NCI-H1694 treated with DMSO at 0.1 percent for 48 hours (cell line): Measurements from ENCODE around the gene ANKRD18A.

Source experiments
- DNase-seq: peaks from one replicate; lab custom pipeline; 2025; lab: John Stamatoyannopoulos, UW

The ANKRD18A gene

DNA sequence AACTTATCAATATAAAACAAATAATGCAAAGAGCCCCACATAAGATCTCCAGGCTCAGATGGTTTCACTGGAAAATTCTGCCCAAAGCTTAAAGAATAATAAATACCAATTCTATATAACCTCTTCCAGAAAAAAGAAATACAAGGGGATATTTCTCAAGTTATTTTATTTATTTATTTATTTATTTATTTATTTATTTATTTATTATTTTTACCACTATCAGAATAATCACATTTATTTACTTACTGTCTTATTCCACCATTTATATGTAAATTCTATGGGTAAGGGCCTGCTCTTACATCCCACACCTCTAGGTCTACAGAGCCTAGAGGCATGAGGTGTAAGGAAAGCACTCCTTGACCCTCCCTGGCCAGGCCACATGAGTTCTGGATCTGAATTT is 91.1 kb downstream of the ANKRD18A start:
- no peak for DNase-seq

DNA sequence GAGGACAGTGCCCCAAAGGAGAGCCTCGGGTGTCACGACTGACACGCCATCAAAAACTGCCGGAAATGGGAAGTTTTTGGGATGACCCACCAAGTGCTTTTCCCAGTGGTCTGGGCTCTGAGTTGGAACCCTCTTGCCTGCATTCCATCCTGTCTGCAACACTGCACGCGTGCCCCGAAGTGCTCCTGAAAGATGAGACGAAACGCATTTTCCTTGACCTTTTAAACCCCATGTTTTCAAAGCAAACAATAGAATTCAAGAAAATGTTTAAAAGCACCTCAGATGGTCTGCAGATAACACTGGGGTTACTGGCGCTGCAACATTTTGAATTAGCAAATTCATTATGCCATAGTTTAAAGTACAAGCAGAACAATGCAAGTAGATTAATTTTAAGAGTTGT is 92.9 kb downstream of the ANKRD18A start:
- no peak for DNase-seq

DNA sequence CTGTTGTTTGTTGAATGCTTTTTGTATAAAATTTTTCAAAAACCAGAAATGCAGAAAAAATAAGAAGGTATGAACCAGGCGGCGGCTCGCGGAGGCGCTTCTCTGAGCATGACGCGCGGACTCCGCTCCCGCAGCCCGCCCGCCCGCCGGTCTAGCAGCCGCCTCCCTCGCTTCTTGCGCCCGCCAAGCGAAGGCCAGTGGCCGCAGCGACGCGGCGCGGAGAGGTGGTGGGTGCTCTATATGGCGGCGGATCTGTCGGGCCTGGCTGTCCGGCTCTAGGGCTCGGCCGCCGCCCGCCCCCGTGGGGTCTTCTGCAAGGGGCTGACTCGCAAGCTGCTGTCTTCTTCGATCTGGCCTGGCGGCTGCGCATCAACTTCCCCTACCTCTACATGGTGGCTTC is 93.8 kb downstream of the ANKRD18A start:
- no peak for DNase-seq

DNA sequence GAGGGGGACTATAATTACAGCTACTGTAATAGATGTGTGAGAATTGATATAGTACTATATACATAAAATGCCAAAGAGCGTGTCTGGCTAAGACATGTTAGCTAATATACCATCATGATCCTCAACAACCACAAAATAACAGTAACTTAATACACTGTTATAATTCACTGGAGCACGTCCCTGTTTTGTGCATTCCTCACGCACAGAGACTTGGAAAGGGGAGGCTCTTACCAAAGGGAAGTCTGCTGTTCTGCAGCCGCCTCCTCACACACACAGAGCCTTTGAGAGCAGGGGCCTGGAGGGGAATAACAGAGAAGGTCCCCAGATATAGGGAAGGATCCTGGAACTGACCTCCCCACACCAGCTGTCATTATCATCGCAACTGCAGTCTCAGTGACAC is 97.3 kb downstream of the ANKRD18A start:
- no peak for DNase-seq

DNA sequence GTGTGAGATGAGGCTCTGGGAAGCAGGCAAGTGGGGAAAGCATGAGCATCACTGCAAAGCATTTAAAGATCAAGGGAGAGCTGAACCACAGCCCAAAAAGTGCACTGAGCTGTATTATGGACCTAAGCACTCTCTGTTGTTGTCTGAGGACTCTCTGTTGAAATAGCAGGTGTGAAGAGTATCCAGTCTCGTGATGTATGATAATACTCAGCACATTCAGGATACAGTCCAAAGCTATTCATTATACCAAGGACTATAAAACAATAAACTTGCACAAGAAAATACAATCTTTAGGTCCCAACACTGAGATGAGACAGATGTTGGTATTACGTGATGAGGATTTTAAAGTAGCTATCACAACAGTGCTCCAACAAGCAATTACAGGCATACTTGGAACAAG is 98.6 kb downstream of the ANKRD18A start:
- DNase-seq = no peak
